NCI-H1436 treated with DMSO at 0.1 percent for 48 hours (cell line): ENCODE results near the gene ELOVL6.
"Not testable (repeated sequence)": the region's sequence is repeated elsewhere in the genome, so short reads cannot be mapped to it uniquely, and the experiment has no call there.

ENCODE experiments used
- DNase-seq: peaks from one replicate; lab custom pipeline; 2025; lab: John Stamatoyannopoulos, UW

The ELOVL6 gene

DNA sequence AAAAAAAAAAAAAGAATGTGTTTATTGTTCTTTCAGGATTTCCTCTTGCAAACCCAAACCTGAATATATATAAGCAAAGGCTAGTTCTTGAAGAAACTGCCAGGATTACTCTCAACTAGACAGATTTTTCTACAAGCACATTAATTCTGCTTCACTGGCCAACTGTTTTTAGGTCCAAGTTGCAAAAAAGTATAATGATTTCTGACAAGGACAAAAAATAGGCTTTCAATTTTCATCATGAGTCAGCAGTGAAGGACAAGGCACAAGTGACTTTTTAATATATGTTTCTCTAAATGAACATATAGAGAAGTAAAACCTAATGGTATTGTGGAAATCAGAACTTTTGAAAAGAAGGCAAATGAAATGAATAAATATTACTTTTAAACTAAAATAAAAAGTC lies 73.7 kb downstream of the ELOVL6 start:
- DNase-seq, result no peak

DNA sequence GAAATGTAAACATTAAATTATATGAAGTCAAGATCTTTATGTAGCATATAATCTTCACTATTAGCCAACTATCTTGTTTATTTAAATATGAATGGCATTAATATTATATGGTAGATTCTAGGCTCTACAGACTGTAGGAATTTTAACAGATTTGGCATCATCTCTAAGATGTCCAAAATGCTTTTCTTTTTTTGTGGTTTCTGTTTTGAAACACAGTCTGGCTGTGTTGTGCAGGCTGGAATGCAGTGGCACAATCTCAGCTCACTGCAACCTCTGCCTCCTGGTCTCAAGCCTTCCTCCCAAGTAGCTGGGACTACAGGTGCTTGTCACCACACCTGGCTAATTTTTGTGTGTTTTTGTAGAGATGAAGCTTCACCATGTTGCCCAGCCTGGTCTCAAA lies 76.2 kb downstream of the ELOVL6 start:
- DNase-seq, result no peak

DNA sequence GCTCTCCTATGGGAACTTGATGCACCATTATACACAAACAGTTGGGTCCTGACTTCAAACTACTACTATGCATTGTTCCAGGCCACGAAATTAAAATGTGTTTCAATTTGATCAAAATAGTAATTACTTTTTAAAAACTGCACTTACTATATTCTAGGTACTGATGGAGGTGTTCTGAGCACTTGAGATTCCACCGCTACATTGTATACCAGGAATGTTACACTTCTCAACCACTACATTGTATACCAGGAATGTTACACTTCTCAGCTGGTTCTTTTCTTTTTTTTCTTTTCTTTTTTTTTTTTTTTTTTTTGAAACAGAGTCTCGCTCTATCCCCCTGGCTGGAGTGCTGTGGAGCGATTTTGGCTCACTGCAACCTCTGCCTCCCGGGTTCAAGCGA lies 77.9 kb downstream of the ELOVL6 start:
- DNase-seq, result no peak

DNA sequence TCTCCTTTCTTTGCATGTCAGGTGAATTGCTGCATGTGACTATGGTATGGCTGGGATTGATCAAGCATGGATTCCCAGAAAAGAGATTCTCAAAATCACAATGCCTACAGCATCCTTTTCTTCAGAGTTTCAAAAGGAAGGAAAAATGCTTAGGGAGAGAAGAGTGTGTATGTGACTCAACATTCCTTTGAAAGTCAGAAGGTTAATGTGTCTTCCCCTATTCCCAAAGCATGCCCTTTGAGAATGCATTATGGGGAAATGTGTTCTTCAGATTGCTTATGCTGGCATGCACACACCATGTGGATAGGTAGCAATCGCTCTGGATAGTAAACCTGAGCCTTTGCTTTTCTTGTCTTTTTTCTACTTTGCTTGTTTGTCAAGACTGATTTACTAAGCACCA lies 78.5 kb downstream of the ELOVL6 start:
- no peak for DNase-seq

DNA sequence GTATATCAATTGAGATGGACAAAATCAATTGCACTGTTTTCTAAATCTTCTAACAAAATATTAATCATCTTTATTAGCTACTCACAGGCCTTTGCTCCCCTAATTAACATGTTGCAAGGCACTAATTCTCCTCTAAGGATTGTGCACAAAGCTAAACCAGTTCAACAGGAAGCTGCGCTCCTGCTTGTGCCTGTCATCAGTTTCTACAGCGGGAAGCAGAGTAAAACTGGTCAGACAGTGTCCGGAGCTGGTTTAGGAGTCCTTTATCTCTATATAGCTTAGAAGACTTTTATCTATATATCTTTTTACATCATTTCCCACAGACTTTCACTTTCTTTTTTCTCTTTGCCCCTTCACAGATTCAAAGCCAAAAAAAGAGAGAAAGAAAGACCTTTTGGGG lies 79.1 kb downstream of the ELOVL6 start:
- DNase-seq, result no peak

DNA sequence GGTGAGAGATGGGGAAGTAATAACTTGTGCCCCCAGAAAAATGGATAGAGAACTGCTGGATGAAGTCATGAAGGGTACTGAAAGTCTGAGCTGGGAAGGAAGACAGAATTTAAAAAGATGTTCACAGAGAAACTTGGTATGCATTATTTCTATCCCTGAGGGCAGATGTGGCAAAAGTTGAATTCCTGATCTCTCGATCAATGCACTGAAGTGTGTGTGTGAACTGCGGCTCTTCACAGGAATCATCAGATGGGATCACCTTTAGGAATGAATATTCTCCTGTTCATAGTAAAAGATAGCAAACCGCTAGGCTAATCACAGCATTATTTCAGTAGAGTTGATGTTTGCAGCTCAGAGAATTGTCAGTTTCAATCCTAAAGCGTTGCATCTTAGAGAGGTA lies 86.4 kb downstream of the ELOVL6 start:
- no peak for DNase-seq

DNA sequence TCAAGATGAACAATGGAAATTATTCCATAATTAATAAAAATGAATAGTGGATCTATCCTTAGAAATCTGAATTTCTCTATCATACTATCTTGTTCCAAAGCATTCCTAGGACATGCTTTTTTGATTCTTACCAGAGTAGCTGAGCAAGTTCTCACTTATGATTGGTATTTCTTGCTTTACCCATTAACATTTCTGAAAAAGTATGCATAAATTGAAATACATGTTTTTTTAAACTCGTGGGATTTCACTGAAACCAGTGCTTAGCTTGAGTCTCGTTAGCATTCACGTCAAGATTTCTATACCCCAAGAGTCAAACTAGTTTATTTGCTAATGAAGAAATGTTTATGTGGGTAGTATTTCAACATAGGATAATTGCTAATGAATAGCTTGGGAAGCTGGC lies 89.0 kb downstream of the ELOVL6 start:
- DNase-seq, result no peak

DNA sequence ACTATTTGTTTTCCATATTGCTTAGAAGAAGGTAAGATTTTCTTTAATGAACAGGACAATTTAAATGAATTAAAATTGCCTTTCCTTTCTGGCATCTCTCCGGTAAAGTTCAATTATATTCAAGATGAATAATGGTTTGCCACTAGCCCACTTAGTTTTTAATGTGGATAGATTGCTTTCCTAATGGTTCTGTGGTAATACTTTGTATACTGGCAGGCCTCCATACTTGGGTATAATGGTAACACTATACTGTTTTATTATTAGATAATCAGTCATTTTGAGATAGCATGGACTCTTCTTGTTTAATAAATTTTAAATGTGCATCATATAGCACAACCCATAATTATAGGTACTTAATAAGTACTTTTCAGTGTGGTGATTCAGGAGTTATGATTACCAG lies 89.5 kb downstream of the ELOVL6 start:
- no peak for DNase-seq

DNA sequence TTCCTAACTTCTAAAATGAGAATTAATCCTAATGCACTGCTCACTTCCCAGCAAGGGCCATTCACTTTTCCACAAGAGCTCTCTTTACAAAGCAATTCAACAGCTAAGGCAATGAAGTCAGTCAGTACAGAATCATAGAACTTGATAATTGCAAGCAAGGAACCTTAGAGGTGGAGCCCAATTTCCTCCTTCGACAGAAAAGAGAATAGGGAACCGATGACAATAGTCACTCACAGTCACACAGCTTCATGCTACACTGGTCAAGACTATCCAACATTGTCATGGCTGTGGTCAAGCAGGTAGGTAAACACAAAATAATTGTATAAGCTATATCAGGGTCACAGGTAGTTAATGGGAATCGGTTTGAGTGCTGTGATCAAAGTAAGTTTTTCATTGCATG lies 90.0 kb downstream of the ELOVL6 start:
- DNase-seq, result no peak

DNA sequence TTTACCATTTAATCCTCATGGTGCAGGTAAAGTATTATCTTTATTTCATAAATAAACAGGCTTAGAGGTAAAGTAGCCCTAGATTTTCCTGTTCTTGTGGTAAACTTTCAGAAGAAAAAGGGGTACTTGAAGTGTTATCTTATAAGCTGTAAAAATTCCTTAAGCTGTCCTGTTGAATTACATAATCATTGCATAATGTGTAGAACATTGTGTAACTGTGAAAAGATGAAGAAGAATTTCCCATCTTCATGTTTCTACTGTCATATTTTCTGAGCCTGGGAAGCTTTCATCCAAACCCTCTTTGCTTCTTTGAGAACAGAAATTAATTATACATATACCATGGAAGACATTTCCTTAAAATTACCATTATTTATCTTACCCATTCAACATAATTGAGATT lies 90.5 kb downstream of the ELOVL6 start:
- DNase-seq, result no peak

DNA sequence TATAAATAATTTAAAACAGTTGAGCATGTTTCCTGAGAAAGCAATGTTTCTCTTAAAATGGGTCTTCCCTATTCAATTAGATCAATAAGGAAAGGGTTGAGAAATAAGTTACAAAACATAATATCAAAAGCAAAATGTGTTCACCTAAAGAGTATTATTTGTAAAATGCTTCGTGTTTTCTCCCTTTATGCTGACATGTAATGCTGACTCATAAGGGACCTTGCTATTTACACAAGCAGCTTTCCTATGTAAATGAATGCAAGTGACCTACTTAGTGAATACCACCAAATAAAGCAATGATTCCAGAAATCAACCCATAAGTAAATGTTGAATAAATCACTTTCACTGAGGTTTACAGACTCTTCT lies 91.5 kb downstream of the ELOVL6 start:
- no peak for DNase-seq

DNA sequence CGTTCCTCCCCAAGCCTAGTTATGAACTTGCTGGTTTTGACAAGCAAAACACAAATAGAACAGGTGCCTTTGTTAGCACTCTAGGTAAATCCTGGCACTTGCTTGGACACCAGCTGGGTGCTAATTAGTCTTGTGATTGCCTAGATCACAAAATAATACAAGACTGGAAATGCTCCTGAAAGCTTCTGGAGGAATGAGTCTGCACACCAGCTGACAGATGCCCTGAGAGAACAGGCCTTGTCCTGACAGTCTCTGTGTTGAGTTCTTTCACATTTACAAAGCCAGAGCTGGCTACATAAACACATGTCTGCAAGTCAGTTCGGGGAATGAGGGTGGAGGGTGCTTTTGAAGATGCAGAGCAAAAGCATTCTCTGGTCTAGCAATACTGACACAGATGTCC lies 93.8 kb downstream of the ELOVL6 start:
- DNase-seq, result no peak

DNA sequence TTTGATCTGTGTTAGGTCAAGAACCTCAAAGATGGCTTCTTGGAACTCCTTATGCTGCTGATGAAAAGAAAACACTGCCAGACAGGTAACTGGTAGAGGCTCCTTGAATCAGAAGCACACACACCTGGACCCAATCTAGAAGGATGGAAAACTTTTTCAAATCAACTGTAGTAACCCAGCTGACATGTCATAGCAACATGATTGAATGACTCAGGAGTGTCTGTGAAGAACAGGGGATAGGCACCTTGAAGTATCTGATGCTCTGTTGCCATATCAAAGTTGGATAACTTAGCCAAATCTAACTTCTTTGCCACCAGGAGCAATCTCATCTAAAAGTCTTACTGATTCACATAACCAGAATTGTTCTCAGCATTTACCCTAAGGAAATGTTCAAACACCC lies 98.8 kb downstream of the ELOVL6 start:
- no peak for DNase-seq

DNA sequence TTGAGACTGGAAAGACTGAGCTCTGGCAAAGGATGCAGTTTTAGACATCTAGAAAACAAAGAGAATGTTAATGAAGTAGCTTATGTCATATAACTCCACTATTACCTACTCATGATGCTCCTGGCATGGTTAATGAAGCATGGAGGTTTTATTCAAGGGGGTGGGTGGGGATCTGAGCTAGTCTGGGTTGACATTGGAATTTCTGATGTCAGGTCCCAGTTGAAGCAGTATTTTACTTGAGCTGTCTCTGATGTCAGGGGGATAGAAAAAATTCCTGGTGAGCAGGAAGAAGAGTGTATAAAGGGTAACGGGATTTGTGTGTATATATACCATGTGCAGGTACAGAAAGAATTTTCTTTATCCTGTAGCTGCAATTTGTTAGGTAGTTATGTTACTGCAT lies 102.0 kb downstream of the ELOVL6 start:
- DNase-seq, result no peak

DNA sequence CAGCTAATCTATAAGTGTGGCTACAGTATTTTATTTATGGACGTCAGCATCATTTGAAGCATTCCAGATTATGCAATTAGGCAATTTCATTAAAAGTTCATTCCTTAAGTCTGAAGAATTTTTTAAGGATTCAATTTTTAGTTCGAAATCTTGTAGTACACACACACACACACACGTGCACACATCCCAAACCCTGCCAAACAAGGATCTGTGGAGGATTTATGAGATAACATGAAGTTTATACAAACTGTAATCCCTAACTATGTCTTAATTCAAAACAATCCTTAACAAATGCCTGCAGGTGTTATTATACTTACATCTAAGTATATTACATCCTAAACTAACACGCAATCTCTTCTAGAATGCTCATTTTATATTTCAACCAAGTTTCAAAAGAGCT lies 105.8 kb downstream of the ELOVL6 start:
- DNase-seq, result no peak

DNA sequence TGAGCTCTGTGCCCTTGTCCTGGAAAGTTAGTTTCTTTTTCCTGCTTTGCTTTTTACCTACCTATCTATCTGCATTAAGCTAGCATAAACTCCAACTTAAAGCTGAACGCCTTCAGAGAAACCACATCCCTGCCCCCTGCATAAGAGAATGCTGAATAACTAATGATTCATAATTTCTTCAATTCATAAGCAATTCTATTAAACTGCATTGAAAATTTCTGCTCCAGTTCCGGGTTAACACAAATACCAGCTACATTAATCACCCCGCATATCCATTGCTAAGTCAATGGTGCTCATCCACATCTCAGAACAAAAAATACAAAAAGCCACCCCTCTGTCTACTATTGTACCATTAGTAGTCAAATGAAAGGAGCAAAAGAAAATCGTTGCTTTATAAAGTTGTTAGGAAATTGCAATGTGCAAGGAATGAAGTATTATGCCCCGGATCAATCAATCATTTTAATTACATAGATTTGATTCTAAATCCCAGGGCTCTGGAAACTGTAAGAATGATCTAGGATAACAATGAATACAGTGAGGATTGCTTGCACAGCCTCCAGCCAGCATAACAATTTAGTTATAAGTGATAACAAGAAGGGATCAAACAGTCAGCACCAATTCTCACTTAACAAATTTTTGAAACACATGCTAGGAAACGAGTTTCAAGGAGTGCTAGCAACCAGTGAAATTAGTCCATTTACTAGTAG lies 106.8 kb downstream of the ELOVL6 start:
- DNase-seq, result no peak

DNA sequence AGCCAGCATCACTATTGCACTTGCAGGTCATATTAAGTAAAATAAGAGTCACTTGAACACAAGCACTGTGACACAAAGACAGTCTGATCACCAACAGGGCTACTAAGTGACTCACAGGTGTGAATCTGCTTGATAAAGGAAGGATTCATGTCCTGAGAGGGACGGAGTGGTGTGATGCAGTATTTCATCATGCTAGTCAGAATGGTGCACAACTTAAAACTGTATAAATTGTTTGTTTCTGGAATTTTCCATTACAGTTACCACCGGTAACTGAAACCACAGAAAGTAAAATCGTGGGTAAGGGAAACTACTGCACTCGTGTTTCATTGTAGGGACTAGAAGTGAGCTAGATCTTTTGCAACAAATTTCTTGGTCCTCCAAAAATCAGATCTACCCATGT lies 109.7 kb downstream of the ELOVL6 start:
- DNase-seq, result no peak

DNA sequence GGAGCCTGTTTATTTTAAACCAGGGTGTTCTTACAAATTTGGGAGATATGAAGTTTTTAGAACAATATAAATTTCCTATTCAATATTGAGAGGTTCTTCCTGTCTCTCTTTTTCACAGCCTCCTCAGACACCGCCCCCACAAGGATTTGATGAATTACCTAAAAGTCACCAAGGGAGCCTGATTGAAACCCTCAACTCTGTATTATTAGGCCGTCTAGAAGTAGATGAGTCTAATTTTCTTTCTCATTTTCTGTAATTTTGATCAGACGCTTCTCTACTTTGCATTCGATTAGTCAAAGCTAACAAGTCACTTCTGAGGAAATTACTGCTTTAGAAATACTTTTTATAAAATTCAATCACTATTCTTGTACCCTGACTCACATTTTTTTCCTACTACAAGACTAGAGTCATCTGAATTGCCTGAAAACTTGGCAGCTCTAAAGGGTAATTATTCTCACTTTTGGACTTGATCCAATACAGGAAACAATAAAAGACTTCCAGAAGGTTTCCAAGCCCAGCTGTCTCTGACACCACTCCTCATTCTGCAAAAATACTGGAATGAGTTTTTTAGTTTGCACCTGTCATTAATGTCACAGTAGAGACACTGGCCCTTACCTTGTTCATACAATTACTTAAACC lies 111.2 kb downstream of the ELOVL6 start:
- no peak for DNase-seq

DNA sequence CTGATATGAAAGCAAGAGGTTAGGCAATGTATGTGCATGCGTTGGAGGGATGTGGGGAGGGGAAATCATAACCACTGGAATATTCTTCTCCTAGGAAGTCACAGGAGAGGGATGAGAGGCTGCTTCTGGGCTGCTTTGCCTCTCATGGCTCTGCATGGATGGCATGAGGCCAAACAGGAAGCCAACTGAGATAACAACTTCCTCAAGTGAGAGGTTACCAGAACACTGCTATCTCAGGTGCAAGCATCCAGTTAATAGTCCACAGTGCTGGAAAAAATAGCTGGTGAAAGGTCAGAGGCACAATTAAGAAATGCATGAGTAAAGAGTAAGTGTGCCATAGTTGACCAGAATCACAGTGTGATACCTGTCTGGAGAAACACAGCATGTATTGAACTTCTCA lies 113.3 kb downstream of the ELOVL6 start:
- no peak for DNase-seq

DNA sequence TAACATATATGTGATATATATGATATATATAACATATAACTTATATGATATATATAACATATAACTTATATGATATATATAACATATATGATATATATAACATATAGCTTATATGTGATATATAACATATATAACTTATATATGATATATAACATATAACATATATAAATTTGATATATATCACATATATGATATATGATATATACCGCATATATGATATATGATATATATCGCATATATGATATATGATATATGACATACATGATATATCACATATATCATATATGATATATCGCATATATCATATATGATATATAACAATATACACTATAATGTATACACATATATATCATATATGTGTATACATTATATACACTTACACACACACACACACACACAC lies 114.3 kb downstream of the ELOVL6 start:
- no peak for DNase-seq

DNA sequence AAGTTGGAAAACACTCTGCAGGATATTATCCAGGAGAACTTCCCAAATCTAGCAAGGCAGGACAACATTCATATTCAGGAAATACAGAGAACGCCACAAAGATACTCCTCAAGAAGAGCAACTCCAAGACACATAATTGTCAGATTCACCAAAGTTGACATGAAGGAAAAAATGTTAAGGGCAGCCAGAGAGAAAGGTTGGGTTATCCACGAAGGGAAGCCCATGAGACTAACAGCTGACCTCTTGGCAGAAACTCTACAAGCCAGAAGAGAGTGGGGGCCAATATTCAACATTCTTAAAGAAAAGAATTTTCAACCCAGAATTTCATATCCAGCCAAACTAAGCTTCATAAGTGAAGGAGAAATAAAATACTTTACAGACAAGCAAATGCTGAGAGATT lies 120.3 kb downstream of the ELOVL6 start:
- DNase-seq, result not testable (repeated sequence)

DNA sequence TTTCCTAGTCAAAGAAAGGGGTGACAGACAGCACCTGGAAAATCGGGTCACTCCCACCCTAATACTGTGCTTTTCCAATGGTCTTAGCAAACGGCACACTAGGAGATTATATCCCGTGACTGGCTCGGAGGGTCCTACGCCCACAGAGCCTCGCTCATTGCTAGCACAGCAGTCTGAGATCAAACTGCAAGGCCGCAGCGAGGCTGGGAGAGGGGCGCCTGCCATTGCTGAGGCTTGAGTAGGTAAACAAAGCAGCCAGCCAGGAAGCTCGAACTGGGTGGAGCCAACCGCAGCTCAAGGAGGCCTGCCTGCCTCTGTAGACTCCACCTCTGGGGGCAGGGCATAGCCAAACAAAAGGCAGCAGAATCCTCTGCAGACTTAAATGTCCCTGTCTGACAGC lies 121.6 kb downstream of the ELOVL6 start:
- DNase-seq, result not testable (repeated sequence)

DNA sequence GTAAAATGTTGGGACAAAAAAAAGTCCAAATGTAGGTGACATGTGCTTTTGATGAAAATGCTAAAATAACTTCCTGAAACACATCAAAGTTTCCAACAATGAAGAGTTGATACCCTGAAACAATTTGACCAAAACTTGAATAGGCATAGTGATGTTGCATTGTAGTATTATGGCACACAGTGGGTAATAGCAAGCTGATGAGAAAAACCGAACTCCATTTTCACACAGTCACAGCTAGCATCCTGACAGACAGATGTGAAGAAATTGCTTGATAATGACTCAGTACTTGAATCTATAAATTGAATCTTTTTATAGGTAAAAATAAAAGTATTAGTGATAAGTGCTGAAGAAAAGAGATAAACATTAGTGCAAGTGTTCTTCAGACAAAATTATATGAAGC lies 122.5 kb downstream of the ELOVL6 start:
- DNase-seq, result no peak

DNA sequence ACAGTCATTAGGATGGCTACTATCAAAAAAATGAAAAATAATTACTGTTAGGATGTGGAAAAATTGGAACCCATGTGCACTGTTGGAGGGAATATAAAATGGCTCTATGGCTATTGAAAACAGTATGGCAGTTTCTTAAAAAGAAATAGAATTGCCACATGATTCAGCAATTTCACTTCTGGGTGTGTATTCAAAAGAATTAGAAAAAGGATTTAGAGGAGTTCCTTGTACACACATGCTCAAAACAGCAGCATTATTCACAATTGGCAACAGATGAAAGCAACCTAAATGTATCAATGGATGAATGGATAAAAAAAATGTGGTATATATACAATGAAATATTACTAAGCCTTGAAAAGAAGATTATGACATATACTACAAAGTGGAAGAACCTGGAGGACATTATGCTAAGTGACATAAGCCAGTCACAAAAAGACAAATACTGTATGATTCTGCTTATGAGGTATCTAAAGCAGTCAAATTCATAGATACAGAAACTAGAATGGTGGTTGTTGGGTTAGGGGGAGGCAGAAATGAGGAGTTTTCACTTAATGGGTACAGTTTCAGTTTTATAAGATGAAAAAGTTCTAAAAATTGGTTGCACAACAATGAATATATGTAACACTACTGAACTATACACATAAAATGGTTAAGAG lies 123.2 kb downstream of the ELOVL6 start:
- no peak for DNase-seq
